ENCODE results near the gene SLC38A3. TPM values are rescaled to one million over a fixed set of nuclear protein-coding genes. Genes with fewer than 3 reads are reported as not detected.

The SLC38A3 gene
- total and polyA plus RNA-seq, 2 experiments from 2014 or later = 24.7 to 56.6 TPM

DNA sequence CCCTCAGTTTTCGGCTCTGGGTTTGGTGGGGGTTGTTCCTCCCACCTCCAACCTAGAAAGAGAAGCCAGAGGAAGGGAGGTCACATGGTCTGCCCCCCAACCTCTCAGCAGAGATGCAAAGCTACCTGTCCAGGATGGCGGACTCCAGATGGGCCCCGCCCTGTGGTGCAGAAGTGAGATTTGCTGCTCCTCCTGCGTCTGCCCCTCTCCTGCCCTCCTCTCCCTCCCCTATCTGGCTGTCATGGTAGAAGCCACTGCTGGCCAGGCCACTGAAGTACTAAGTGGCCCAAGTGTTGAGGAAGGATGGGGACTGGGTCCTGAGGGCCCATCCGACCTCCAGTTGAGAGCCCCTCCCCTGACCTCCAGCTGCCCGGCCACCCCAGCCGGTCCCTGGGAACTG is 61.8 kb downstream of the SLC38A3 start:
- H2AFZ ChIP-seq = no peak overlapping the region
- 68% methylated on average over 7 of the region's 7 CpGs for WGBS (ENCODE audit: low lambda C conversion rate, missing lambda C conversion rate)

DNA sequence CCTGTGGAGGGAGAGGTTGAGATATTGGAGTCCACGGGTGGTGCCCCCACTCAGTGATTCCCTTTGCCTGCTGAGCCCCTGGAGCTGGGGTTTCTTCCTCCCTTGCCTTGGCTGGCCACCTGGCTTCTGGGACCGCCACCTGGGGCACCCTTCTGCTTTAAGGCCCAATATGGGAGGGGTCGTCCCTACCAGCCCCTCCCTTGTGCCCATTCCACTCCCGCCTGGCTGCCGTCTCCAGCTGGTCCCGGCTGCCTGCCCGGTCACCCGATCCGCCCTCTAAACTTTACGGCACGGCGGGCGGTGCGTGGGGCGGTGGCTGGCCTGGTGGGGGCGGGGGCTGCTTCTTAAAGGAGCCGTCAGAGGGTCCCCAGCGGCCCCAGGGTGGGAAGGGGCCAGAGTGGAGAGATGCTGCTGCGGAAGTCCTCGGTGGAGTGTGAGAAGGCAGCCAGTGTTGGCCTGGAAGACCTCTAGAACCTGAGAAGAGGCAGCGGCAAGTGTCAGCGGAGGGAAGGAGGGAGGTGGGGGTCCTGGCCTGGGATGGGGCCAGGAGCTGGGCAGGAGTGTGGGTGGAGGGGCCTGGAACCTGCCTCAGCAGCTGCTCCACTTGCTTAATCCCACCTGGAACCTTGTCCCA is 62.3 kb downstream of the SLC38A3 start:
- TF ChIP-seq EZH2phosphoT487 (IDR thresholded peaks at IDR 0.05; ENCODE audit: low read depth, severe bottlenecking, unreplicated experiment) (no peak), EZH2 (IDR thresholded peaks at IDR 0.05; ENCODE audit: borderline replicate concordance) (no peak)
- TF ChIP-seq, protein P1, sequence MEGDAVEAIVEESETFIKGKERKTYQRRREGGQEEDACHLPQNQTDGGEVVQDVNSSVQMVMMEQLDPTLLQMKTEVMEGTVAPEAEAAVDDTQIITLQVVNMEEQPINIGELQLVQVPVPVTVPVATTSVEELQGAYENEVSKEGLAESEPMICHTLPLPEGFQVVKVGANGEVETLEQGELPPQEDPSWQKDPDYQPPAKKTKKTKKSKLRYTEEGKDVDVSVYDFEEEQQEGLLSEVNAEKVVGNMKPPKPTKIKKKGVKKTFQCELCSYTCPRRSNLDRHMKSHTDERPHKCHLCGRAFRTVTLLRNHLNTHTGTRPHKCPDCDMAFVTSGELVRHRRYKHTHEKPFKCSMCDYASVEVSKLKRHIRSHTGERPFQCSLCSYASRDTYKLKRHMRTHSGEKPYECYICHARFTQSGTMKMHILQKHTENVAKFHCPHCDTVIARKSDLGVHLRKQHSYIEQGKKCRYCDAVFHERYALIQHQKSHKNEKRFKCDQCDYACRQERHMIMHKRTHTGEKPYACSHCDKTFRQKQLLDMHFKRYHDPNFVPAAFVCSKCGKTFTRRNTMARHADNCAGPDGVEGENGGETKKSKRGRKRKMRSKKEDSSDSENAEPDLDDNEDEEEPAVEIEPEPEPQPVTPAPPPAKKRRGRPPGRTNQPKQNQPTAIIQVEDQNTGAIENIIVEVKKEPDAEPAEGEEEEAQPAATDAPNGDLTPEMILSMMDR (IDR thresholded peaks at IDR 0.05; ENCODE audit: poor library complexity) = no peak
- no peaks in the 10 kb centered on the region for H4K20me1 ChIP-seq (ENCODE audit: insufficient read depth, poor library complexity, severe bottlenecking)
- peak overlapping the region; percentile 91 for H3K27ac ChIP-seq
- WGBS (ENCODE audit: low lambda C conversion rate, missing lambda C conversion rate) = 12% methylated on average over 21 of the region's 22 CpGs
- no peaks in the 10 kb centered on the region for H3K36me3 ChIP-seq (replicated peaks; ENCODE audit: insufficient read depth, low read depth)
- peak; percentile 83 for DNase-seq (ENCODE audit: low spot score)
- H3K4me2 ChIP-seq = peak overlapping the region; percentile 89
- no peaks in the 10 kb centered on the region for H3K27me3 ChIP-seq
- no peaks in the 10 kb centered on the region for H3K9me2 ChIP-seq (replicated peaks; ENCODE audit: insufficient read depth)
- no peak overlapping the region for H3K4me3 ChIP-seq
- H3K79me2 ChIP-seq = peaks cover 21% of the 10 kb centered on the region
- H3K9me3 ChIP-seq (ENCODE audit: low read depth) = no peaks in the 10 kb centered on the region
- H3K4me1 ChIP-seq (ENCODE audit: insufficient read depth) = peaks cover 85% of the 10 kb centered on the region
- H2AFZ ChIP-seq = no peak overlapping the region

More for the DNA sequence above, 61.8 kb downstream of the SLC38A3 start:
- no peaks in the 10 kb centered on the region for H3K9me2 ChIP-seq (replicated peaks; ENCODE audit: insufficient read depth)
- no peaks in the 10 kb centered on the region for H3K36me3 ChIP-seq (replicated peaks; ENCODE audit: insufficient read depth, low read depth)
- H3K27ac ChIP-seq = peak overlapping the region; percentile 91
- peaks cover 79% of the 10 kb centered on the region for H3K4me1 ChIP-seq (ENCODE audit: insufficient read depth)
- no peak overlapping the region for H3K4me3 ChIP-seq
- H4K20me1 ChIP-seq (ENCODE audit: insufficient read depth, poor library complexity, severe bottlenecking) = no peaks in the 10 kb centered on the region
- no peaks in the 10 kb centered on the region for H3K27me3 ChIP-seq
- DNase-seq (ENCODE audit: low spot score) = no peak
- peak overlapping the region; percentile 89 for H3K4me2 ChIP-seq
- H3K9me3 ChIP-seq (ENCODE audit: low read depth) = no peaks in the 10 kb centered on the region
- peaks cover 22% of the 10 kb centered on the region for H3K79me2 ChIP-seq
- TF ChIP-seq, protein P1 (IDR thresholded peaks at IDR 0.05; ENCODE audit: poor library complexity) = no peak
- TF ChIP-seq EZH2phosphoT487 (IDR thresholded peaks at IDR 0.05; ENCODE audit: low read depth, severe bottlenecking, unreplicated experiment) = no peak
- TF ChIP-seq EZH2 (IDR thresholded peaks at IDR 0.05; ENCODE audit: borderline replicate concordance) = no peak

DNA sequence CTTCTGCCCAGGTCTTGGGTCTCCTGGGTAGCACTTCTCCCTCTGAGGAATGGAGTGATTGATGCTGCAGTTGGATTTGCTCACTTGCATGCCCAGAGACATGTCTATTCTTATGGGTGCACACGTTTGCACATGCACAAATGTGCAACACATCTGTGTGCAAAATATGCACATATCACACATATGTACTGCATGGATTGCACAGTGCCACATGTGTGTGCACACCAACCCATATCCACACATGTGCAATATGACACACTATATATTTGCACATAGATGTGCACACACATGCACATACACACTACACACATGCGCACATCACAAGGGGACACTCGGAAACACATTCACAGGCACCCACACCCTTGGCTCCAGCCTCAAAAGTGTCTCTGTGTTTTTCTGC is 63.2 kb downstream of the SLC38A3 start:
- Histone ChIP-seq H3K27ac (peak overlapping the region; percentile 91), H3K27me3 (no peaks in the 10 kb centered on the region), H3K4me1 (ENCODE audit: insufficient read depth) (peaks cover 89% of the 10 kb centered on the region), H3K4me3 (no peak overlapping the region), H3K79me2 (peaks cover 21% of the 10 kb centered on the region), H3K4me2 (peak overlapping the region; percentile 89), H2AFZ (no peak overlapping the region), H3K36me3 (replicated peaks; ENCODE audit: insufficient read depth, low read depth) (no peaks in the 10 kb centered on the region), H3K9me3 (ENCODE audit: low read depth) (no peaks in the 10 kb centered on the region), H3K9me2 (replicated peaks; ENCODE audit: insufficient read depth) (no peaks in the 10 kb centered on the region), H4K20me1 (ENCODE audit: insufficient read depth, poor library complexity, severe bottlenecking) (no peaks in the 10 kb centered on the region)
- TF ChIP-seq EZH2 (IDR thresholded peaks at IDR 0.05; ENCODE audit: borderline replicate concordance) = no peak
- TF ChIP-seq EZH2phosphoT487 (IDR thresholded peaks at IDR 0.05; ENCODE audit: low read depth, severe bottlenecking, unreplicated experiment) = no peak
- TF ChIP-seq, protein P1 (IDR thresholded peaks at IDR 0.05; ENCODE audit: poor library complexity) = no peak
- DNase-seq (ENCODE audit: low spot score) = no peak
- 77% methylated on average over 3 of the region's 3 CpGs for WGBS (ENCODE audit: low lambda C conversion rate, missing lambda C conversion rate)

Measured in hepatocyte (in vitro differentiated cells).